HepG2 (cell line): ENCODE results near the gene STXBP4. TPM values are rescaled to one million over a fixed set of nuclear protein-coding genes. Genes with fewer than 3 reads are reported as not detected.

Source experiments
- ATAC-seq: fragments of 200-7000 bp; cut with Tn5 transposase; 3 replicates; pipeline ENCODE4 v1.9.1; 2020; ENCODE audit warnings: mild to moderate bottlenecking, moderate library complexity
- BruUV-seq: library from RNA; stranded (reverse); fragments of 400-500 nt; replicated peaks from 2 replicates; lab custom pipeline; 2021; lab: Mats Ljungman, UMichigan
- CTCF ChIA-PET: fragments of 300-600 bp; formaldehyde crosslinking; extraction: SDS; loops from one replicate; lab custom pipeline; 2021; ENCODE audit warnings: low total read pairs, inconsistent platforms, low intra/inter-chr PET ratio; lab: Yijun Ruan, JAX
- POLR2A ChIA-PET: fragments of 350-600 bp; sonication (Branson Sonifier 250); formaldehyde crosslinking; loops from one replicate; lab custom pipeline; 2020; ENCODE audit warnings: antibody characterized with exemption, inconsistent platforms; lab: Yijun Ruan, JAX
- DNase-seq: peaks from one replicate; pipeline ENCODE4 v3.0.0-alpha.2; 2015; ENCODE audit warnings: low spot score
- FAIRE-seq: peaks from 3 replicates; lab custom pipeline; 2011; peaks lifted over from hg19 to GRCh38; lab: Jason Lieb, UNC
- H2AFZ ChIP-seq: one replicate; pipeline ENCODE4 v1.6.1; 2011; ENCODE audit warnings: low read length, inconsistent platforms
- H3K27ac ChIP-seq: fragments of 300-600 bp; 3 replicates; pipeline ENCODE4 v1.8.0; 2011; ENCODE audit warnings: mixed run types, mild to moderate bottlenecking, mixed read lengths, low read length, inconsistent platforms; ENCODE audit not compliant: insufficient read depth; ENCODE audit errors: extremely low read length
- H3K27me3 ChIP-seq, 2 experiments: fragments of 200-600 bp in 1 of 2; 2 replicates in 1 of 2; 3 replicates in 1 of 2; pipeline versions ENCODE4 v1.6.0 to v1.8.0; 2011; ENCODE audit warnings: low read length in 2 of 2, mild to moderate bottlenecking in 2 of 2, moderate library complexity in 2 of 2, inconsistent platforms in 1 of 2; ENCODE audit not compliant: insufficient read depth in 2 of 2, control insufficient read depth in 1 of 2
- H3K36me3 ChIP-seq, 2 experiments: fragments of 200-600 bp in 1 of 2; replicated peaks in 1 of 2; 2 replicates in 1 of 2; 3 replicates in 1 of 2; pipeline versions ENCODE4 v1.5.1 to v1.8.0; 2011; ENCODE audit warnings: low read length in 2 of 2, inconsistent platforms in 1 of 2; ENCODE audit not compliant: insufficient read depth in 2 of 2, control insufficient read depth in 1 of 2
- H3K4me1 ChIP-seq: 2 replicates; pipeline ENCODE4 v1.5.1; 2012; ENCODE audit warnings: low read length, inconsistent platforms; ENCODE audit not compliant: insufficient read depth
- H3K4me2 ChIP-seq: 2 replicates; pipeline ENCODE4 v1.6.0; 2011; ENCODE audit warnings: low read depth, low read length, inconsistent platforms
- H3K4me3 ChIP-seq, 3 experiments: fragments of 200-600 bp in 1 of 3; sonication (generic), shearing (Covaris generic) in 1 of 3; replicated peaks in 1 of 3; 2 replicates each; pipeline ENCODE4 v1.5.1; 2011 to 2016; ENCODE audit warnings: low read length in 3 of 3, inconsistent platforms in 2 of 3, low read depth in 2 of 3, mild to moderate bottlenecking in 2 of 3, control low read depth in 1 of 3, mixed read lengths in 1 of 3; ENCODE audit not compliant: insufficient read depth in 1 of 3
- H3K79me2 ChIP-seq: one replicate; pipeline ENCODE4 v1.6.1; 2011; ENCODE audit warnings: low read length, inconsistent platforms; ENCODE audit not compliant: insufficient read depth
- H3K9ac ChIP-seq: 2 replicates; pipeline ENCODE4 v1.6.0; 2011; ENCODE audit warnings: mild to moderate bottlenecking, low read depth, low read length, inconsistent platforms; ENCODE audit not compliant: insufficient read depth
- H3K9me3 ChIP-seq: 2 replicates; pipeline ENCODE4 v1.5.1; 2012; ENCODE audit warnings: mild to moderate bottlenecking, low read length
- H4K20me1 ChIP-seq: 2 replicates; pipeline ENCODE4 v1.6.0; 2011; ENCODE audit warnings: inconsistent platforms, mild to moderate bottlenecking, low read length, moderate library complexity; ENCODE audit not compliant: insufficient read depth
- ATF1 ChIP-seq: IDR thresholded peaks from 2 replicates; pipeline ENCODE4 v1.6.1; 2016; ENCODE audit warnings: mild to moderate bottlenecking, control low read depth
- HMG20B ChIP-seq: conservative IDR thresholded peaks from 2 replicates; pipeline ENCODE4 v1.6.1; 2016; ENCODE audit warnings: missing genetic modification reagents, missing compliant biosample characterization
- PCBP2 ChIP-seq: fragments of 200-400 bp; formaldehyde crosslinking; optimal IDR thresholded peaks from 2 replicates; pipeline ENCODE3; 2018; ENCODE audit warnings: low read length, low read depth; ENCODE audit not compliant: poor library complexity, severe bottlenecking
- SIX1 ChIP-seq: sonication (generic); formaldehyde crosslinking; IDR thresholded peaks from 2 replicates; pipeline ENCODE4 v1.4.0; 2020; ENCODE audit warnings: missing genetic modification reagents, borderline replicate concordance
- SOX13 ChIP-seq, 3 experiments: fragments of 450-650 bp in 1 of 3; sonication (generic) in 1 of 3; formaldehyde crosslinking in 1 of 3; IDR thresholded peaks in 2 of 3; conservative IDR thresholded peaks in 1 of 3; 2 replicates each; pipeline versions ENCODE4 v1.5.0 to v1.6.1; 2016 to 2020; ENCODE audit warnings: antibody characterized with exemption in 1 of 3, mild to moderate bottlenecking in 1 of 3, missing compliant biosample characterization in 1 of 3, missing genetic modification reagents in 1 of 3, moderate library complexity in 1 of 3
- TEAD3 ChIP-seq: optimal IDR thresholded peaks from 2 replicates; pipeline ENCODE3; 2016; ENCODE audit warnings: borderline replicate concordance
- ZNF205 ChIP-seq: IDR thresholded peaks from 2 replicates; pipeline ENCODE4 v1.6.1; 2018; ENCODE audit warnings: missing biosample characterization, missing genetic modification reagents
- ZNF232 ChIP-seq: sonication (generic); formaldehyde crosslinking; IDR thresholded peaks from 2 replicates; pipeline ENCODE4 v1.4.0; 2020; ENCODE audit warnings: missing genetic modification reagents, borderline replicate concordance
- ZNF24 ChIP-seq: fragments of 450-650 bp; IDR thresholded peaks from 2 replicates; pipeline ENCODE4 v1.6.1; 2017; ENCODE audit warnings: antibody characterized with exemption, mild to moderate bottlenecking
- ZNF512B ChIP-seq: sonication (generic); formaldehyde crosslinking; IDR thresholded peaks from 2 replicates; pipeline ENCODE4 v1.5.1; 2020; ENCODE audit warnings: missing genetic modification reagents, mild to moderate bottlenecking, borderline replicate concordance
- ZNF7 ChIP-seq: IDR thresholded peaks from 2 replicates; pipeline ENCODE4 v1.6.1; 2016; ENCODE audit warnings: missing biosample characterization, missing genetic modification reagents
- WGBS: methylation state at CpG from one replicate; pipeline ENCODE4 v1.1.6; 2017; ENCODE audit warnings: low lambda C conversion rate; 5-methylcytosine and 5-hydroxymethylcytosine counted together
- in situ Hi-C: cut with HindIII; loops from 2 replicates; pipeline ENCODE4 v1.10.0; 2017; ENCODE audit warnings: low pct_unique_long_range_greater_than_20kb; ENCODE audit not compliant: extremely low pct_ligation_motif_present
- intact Hi-C: fragments of 100-400 bp; cut with micrococcal nuclease; formaldehyde crosslinking; loops from one replicate; pipeline ENCODE4 v1.10.0; 2022; ENCODE audit not compliant: unreplicated experiment
- polyA plus RNA-seq, 8 experiments: library from polyadenylated mRNA; depleted of rRNA in 3 of 8; stranded (reverse) in 7 of 8; unstranded in 1 of 8; fragments of >200 nt; fragmentation: Illumina TruSeq in 4 of 8; extraction: Trizol in 4 of 8; gene quantifications; 2 replicates each; pipeline versions ENCODE4 v1.2.1 to v1.2.3, GENCODE V29; 2011 to 2016; ENCODE audit warnings: low read depth in 4 of 8, missing spikeins in 1 of 8, mixed read lengths in 1 of 8; ENCODE audit not compliant: insufficient read depth in 1 of 8
- total RNA-seq, 5 experiments: library from RNA; depleted of rRNA; stranded (reverse); fragments of >200 nt; fragmentation: Illumina TruSeq; extraction: Trizol; gene quantifications; 2 replicates each; pipeline ENCODE4 v1.2.3, GENCODE V29; 2016; ENCODE audit warnings: low read depth in 1 of 5
- TF ChIP-seq, protein P1 (sequence below): sonication (generic); formaldehyde crosslinking; IDR thresholded peaks from 2 replicates; pipeline ENCODE4 v1.4.0; 2020; ENCODE audit warnings: mild to moderate bottlenecking, missing genetic modification reagents, borderline replicate concordance

Gene STXBP4
- total and polyA plus RNA-seq, 2 of the 13 experiments (the other 11 are each of a cell fraction or from before 2014, with no cell fraction given): 8.5 to 36.1 TPM

GRCh38 chr17:55198690-55199370, 230.3 kb downstream of the STXBP4 start:
- FAIRE-seq: no peak
- in situ Hi-C loops (no loop called here), intact Hi-C loops (no loop called here)
- Histone ChIP-seq H3K9me3 (no peaks in the 10 kb centered on the region), H2AFZ (no peak overlapping the region), H3K4me3 (no peak overlapping the region; a peak in 1 of 6 replicates), H3K27ac (no peak overlapping the region), H3K4me2 (no peak overlapping the region), H4K20me1 (no peaks in the 10 kb centered on the region), H3K9ac (no peak overlapping the region), H3K27me3 (no peaks in the 10 kb centered on the region), H3K79me2 (no peaks in the 10 kb centered on the region), H3K4me1 (peaks cover 15% of the 10 kb centered on the region), H3K36me3 (no peaks in the 10 kb centered on the region)
- BruUV-seq: no TSS peak
- WGBS: 18% methylated on average over 2 of the region's 2 CpGs
- ChIA-PET POLR2A (no interaction called here), CTCF (no interaction called here)
- TF ChIP-seq SIX1 (CRISPR knock-in tag): no peak
- DNase-seq: no peak
- no peak for ATAC-seq

DNA sequence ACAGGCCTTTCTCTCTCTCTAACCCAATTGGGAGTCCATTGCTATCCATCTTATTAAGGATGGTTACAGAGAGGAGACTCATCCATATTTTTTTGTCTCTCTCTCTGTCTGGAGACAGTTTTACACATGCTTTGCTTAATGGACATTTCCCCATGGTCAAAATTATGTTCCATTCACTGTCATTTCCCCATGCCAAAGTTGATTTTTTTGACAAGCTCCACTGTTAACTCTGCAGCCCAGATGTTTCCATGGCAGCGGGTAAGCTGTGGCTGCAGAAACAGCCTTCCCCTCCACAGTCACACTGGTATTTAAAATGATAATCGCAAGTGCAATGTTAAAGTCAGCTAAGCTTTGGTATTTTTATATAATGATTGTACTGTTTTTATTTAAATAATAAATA, 232.3 kb downstream of the STXBP4 start:
- Histone ChIP-seq H3K36me3 (no peaks in the 10 kb centered on the region), H3K79me2 (no peaks in the 10 kb centered on the region), H2AFZ (no peak overlapping the region), H3K4me2 (no peak overlapping the region), H3K27me3 (no peaks in the 10 kb centered on the region), H4K20me1 (no peaks in the 10 kb centered on the region), H3K4me1 (peaks cover 15% of the 10 kb centered on the region), H3K4me3 (no peak overlapping the region), H3K9me3 (no peaks in the 10 kb centered on the region), H3K27ac (no peak overlapping the region), H3K9ac (no peak overlapping the region)
- 91% methylated on average over 2 of the region's 2 CpGs for WGBS
- FAIRE-seq (no peak), DNase-seq (no peak), ATAC-seq (no peak)
- ChIA-PET POLR2A (no interaction called here), CTCF (no interaction called here)
- intact Hi-C loops (loop anchor here (1.0 kb wide), 1 partner anchor 107 kb away; no protein-coding TSS in a partner anchor), in situ Hi-C loops (no loop called here)
- BruUV-seq: no TSS peak
- TF ChIP-seq TEAD3 (CRISPR knock-in tag) (no peak), ATF1 (CRISPR knock-in tag) (no peak), ZNF232 (CRISPR knock-in tag) (no peak), SOX13 (IDR thresholded peaks at IDR 0.05) (no peak), SOX13 (CRISPR knock-in tag; conservative IDR thresholded peaks at IDR 0.05 in 1 of 2, IDR thresholded peaks at IDR 0.05 in 1 of 2) (no peak), ZNF24 (no peak), ZNF7 (CRISPR knock-in tag) (no peak), PCBP2 (no peak), ZNF205 (CRISPR knock-in tag) (no peak), ZNF512B (CRISPR knock-in tag) (no peak), HMG20B (no peak)
- TF ChIP-seq, protein P1, sequence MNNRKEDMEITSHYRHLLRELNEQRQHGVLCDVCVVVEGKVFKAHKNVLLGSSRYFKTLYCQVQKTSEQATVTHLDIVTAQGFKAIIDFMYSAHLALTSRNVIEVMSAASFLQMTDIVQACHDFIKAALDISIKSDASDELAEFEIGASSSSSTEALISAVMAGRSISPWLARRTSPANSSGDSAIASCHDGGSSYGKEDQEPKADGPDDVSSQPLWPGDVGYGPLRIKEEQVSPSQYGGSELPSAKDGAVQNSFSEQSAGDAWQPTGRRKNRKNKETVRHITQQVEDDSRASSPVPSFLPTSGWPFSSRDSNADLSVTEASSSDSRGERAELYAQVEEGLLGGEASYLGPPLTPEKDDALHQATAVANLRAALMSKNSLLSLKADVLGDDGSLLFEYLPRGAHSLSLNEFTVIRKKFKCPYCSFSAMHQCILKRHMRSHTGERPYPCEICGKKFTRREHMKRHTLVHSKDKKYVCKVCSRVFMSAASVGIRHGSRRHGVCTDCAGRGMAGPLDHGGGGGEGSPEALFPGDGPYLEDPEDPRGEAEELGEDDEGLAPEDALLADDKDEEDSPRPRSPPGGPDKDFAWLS (CRISPR knock-in tag): no peak
